ENCODE results near the gene S100A6.

The S100A6 gene

DNA sequence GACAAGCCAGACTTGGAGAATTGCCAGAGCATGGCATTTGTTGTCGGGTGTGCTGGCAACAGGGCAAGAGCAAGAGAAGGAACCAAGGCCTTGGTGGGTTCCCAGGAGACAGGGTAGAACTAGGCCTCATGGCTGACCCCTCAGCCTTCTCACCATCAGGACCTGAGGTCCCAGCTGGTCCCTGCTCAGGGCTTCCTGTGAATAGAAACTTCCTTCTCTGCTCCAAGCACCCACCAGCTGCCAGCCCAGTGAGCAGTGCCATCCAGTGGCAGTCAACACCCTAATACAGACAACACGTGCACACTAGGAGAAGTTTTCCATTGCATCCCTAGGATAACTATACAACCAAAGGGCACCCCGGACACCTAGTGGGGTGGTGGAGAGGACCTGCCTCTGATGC lies 22.8 kb downstream of the S100A6 start:
- TF ChIP-seq, protein P1, sequence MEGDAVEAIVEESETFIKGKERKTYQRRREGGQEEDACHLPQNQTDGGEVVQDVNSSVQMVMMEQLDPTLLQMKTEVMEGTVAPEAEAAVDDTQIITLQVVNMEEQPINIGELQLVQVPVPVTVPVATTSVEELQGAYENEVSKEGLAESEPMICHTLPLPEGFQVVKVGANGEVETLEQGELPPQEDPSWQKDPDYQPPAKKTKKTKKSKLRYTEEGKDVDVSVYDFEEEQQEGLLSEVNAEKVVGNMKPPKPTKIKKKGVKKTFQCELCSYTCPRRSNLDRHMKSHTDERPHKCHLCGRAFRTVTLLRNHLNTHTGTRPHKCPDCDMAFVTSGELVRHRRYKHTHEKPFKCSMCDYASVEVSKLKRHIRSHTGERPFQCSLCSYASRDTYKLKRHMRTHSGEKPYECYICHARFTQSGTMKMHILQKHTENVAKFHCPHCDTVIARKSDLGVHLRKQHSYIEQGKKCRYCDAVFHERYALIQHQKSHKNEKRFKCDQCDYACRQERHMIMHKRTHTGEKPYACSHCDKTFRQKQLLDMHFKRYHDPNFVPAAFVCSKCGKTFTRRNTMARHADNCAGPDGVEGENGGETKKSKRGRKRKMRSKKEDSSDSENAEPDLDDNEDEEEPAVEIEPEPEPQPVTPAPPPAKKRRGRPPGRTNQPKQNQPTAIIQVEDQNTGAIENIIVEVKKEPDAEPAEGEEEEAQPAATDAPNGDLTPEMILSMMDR (IDR thresholded peaks at IDR 0.05; ENCODE audit: poor library complexity, severe bottlenecking) = peak; percentile 43
- ATAC-seq (ENCODE audit: low read depth) = no peak
- no peak overlapping the region for H3K4me3 ChIP-seq (ENCODE audit: severe bottlenecking)
- peaks cover 20% of the 10 kb centered on the region for H3K4me1 ChIP-seq (ENCODE audit: insufficient read depth, poor library complexity, severe bottlenecking)
- H3K27ac ChIP-seq (ENCODE audit: poor library complexity, severe bottlenecking) = peak overlapping the region; percentile 17
- H3K9me3 ChIP-seq (ENCODE audit: severe bottlenecking) = no peaks in the 10 kb centered on the region
- H3K36me3 ChIP-seq (ENCODE audit: low read depth) = no peaks in the 10 kb centered on the region
- H3K27me3 ChIP-seq (ENCODE audit: insufficient read depth, poor library complexity, severe bottlenecking) = no peaks in the 10 kb centered on the region
- no peak for DNase-seq (ENCODE audit: low spot score)

DNA sequence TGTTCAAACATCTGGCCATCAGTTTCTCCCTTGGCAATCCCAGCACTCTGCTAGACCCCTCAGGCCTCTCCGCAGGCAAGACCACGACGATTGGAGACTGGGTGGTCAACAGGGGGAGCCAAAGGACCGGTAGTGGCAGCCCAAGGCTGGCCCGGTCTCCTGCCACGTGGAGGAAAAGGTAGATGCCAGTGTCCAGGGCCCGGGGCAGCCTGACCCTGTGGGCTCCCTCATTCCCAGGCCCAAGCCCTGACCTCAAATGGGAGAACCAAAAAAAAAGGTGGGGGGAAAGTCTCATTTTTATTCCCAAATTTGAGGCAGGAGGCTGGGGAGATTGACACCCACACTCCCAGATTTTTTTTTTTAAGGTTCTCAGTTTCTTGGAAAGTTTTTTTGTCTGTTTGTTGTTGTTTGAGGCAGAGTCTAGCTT lies 24.8 kb downstream of the S100A6 start:
- H3K27ac ChIP-seq (ENCODE audit: poor library complexity, severe bottlenecking) = peak overlapping the region; percentile 17
- peaks cover 33% of the 10 kb centered on the region for H3K4me1 ChIP-seq (ENCODE audit: insufficient read depth, poor library complexity, severe bottlenecking)
- peak; percentile 61 for ATAC-seq (ENCODE audit: low read depth)
- no peaks in the 10 kb centered on the region for H3K9me3 ChIP-seq (ENCODE audit: severe bottlenecking)
- peak; percentile 81 for DNase-seq (ENCODE audit: low spot score)
- H3K4me3 ChIP-seq (ENCODE audit: severe bottlenecking) = no peak overlapping the region
- H3K36me3 ChIP-seq (ENCODE audit: low read depth) = no peaks in the 10 kb centered on the region
- TF ChIP-seq, protein P1 (IDR thresholded peaks at IDR 0.05; ENCODE audit: poor library complexity, severe bottlenecking) = peak; percentile 95
- no peaks in the 10 kb centered on the region for H3K27me3 ChIP-seq (ENCODE audit: insufficient read depth, poor library complexity, severe bottlenecking)

- Histone ChIP-seq H3K27me3 (ENCODE audit: insufficient read depth, poor library complexity, severe bottlenecking) (no peaks in the 10 kb centered on the region), H3K4me1 (ENCODE audit: insufficient read depth, poor library complexity, severe bottlenecking) (peaks cover 23% of the 10 kb centered on the region), H3K27ac (ENCODE audit: poor library complexity, severe bottlenecking) (peak overlapping the region; percentile 17), H3K9me3 (ENCODE audit: severe bottlenecking) (no peaks in the 10 kb centered on the region), H3K36me3 (ENCODE audit: low read depth) (no peaks in the 10 kb centered on the region), H3K4me3 (ENCODE audit: severe bottlenecking) (no peak overlapping the region)
- DNase-seq (ENCODE audit: low spot score) = no peak
- 0 out of 3 replicates have a peak, but pooled peaks have one; percentile 17 for ATAC-seq (ENCODE audit: low read depth)
- TF ChIP-seq, protein P1 (IDR thresholded peaks at IDR 0.05; ENCODE audit: poor library complexity, severe bottlenecking) = peak; percentile 66
These were observed 25.9 kb downstream of the S100A6 start for GRCh38 chr1:153509729-153510354.

DNA sequence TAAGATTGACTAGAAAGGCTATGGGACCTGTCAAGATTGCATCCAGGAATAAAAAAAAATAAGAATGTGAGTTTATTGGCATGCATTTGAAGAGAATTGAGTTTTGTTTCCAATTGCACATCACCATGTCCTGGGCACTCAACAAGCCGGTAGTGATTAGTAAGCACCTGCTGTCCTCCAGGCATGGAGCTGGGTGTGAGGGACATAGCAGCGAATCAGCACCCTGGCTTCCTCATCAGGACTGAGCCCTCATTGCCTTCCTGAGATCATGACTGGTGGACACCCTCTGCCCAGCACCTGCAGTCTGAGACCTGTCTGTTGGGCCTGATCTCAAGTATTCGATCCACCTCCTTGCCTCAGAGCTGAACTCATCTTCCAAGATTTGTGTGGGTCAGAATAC lies 26.8 kb downstream of the S100A6 start:
- no peak overlapping the region for H3K4me3 ChIP-seq (ENCODE audit: severe bottlenecking)
- H3K4me1 ChIP-seq (ENCODE audit: insufficient read depth, poor library complexity, severe bottlenecking) = peaks cover 23% of the 10 kb centered on the region
- no peaks in the 10 kb centered on the region for H3K9me3 ChIP-seq (ENCODE audit: severe bottlenecking)
- no peak for DNase-seq (ENCODE audit: low spot score)
- H3K36me3 ChIP-seq (ENCODE audit: low read depth) = no peaks in the 10 kb centered on the region
- TF ChIP-seq, protein P1 (IDR thresholded peaks at IDR 0.05; ENCODE audit: poor library complexity, severe bottlenecking) = no peak
- ATAC-seq (ENCODE audit: low read depth) = no peak
- H3K27me3 ChIP-seq (ENCODE audit: insufficient read depth, poor library complexity, severe bottlenecking) = no peaks in the 10 kb centered on the region
- H3K27ac ChIP-seq (ENCODE audit: poor library complexity, severe bottlenecking) = peak overlapping the region; percentile 68

DNA sequence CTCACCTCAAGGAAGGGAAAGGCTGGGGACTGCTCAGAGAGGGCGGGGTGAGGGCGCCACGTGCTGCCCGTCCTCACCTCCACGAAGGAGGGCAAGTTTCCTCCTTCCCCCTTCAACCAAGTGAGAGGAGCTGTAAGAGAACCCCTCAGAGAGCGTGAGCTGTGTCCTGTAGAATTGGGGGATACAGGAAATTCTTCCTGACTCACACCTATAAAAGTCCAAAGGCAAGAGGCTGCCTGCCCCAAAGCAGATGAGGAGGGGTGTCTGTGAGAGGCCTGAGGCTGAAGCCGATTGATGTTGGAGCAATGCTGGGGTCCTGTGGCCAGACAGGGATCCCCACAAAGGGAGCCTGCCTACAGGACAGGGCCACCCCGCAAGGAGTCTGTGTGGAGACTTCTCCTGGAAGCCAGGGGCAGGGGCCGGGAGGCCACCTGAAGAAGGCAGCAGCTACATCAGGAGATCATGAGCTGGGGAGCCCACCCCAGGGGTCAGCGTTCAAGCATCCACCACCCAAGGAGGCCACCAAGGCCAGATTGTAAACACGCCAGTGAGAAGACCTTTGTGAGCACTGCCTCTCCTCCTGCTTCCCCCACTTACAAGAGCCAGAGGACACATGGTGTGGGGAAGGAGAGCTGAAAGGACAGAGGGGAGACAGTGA lies 27.7 kb downstream of the S100A6 start:
- Histone ChIP-seq H3K27ac (ENCODE audit: poor library complexity, severe bottlenecking) (peak overlapping the region; percentile 68), H3K4me1 (ENCODE audit: insufficient read depth, poor library complexity, severe bottlenecking) (peaks cover 23% of the 10 kb centered on the region), H3K27me3 (ENCODE audit: insufficient read depth, poor library complexity, severe bottlenecking) (no peaks in the 10 kb centered on the region), H3K4me3 (ENCODE audit: severe bottlenecking) (no peak overlapping the region), H3K9me3 (ENCODE audit: severe bottlenecking) (no peaks in the 10 kb centered on the region), H3K36me3 (ENCODE audit: low read depth) (no peaks in the 10 kb centered on the region)
- DNase-seq (ENCODE audit: low spot score) (no peak), ATAC-seq (ENCODE audit: low read depth) (no peak)
- TF ChIP-seq, protein P1 (IDR thresholded peaks at IDR 0.05; ENCODE audit: poor library complexity, severe bottlenecking) = no peak

Data from RWPE2 (cell line).